ENCODE measurements around the gene MYH9.

The MYH9 gene

DNA sequence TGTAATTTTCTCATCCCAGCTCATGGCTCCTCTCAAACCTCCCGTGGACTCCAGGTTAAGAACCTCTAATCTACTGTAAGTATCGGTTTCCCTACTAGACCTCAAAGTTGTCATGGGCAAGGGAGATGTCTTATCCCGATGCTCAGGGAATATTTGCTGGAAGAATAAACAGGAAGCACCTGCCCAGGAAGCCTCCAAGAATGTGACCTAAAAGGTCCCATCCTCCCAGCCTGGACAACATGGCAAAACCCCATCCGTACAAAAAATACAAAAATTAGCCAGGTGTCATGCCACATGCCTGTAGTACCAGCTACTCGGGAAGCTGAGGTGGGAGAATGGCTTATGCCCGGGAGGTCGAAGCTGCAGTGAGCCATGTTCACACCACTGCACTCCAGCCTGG is 72.4 kb downstream of the MYH9 start:
- DNase-seq (ENCODE audit: low read depth in 2 of 2) = no peak

DNA sequence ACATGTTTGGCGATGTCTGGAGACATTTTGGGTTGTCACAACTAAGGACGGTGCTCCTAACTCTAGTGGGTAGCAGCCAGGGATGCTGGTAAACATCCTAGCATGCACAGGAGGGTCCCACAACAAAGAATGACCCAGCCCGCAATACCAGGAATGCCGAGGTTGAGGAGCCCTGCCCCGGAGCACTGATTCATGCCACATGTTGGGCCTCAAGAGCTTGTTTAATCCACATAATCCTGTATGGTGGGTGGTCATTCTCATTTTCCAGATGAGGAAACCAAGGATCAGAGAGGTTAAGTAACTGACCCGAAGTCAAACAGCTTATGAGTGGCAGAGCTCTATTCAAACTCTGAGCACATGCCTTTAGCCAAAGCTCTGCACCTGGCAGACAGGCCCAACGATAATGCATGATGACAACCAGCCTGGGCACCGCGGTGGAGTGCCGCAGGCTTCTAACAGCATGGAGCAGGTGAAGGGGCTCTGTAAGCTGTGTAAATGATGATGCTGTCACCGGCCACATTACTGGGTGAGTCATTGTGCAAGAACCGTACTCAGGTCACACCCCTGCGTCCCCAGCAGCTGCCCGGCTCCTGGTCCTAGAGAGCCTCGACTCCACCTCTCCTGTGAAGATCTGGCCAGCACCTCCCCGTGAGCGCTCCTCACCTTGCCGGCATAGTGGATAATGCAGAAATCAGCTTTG is 76.2 kb downstream of the MYH9 start:
- no peak for DNase-seq (ENCODE audit: low read depth in 2 of 2)

DNA sequence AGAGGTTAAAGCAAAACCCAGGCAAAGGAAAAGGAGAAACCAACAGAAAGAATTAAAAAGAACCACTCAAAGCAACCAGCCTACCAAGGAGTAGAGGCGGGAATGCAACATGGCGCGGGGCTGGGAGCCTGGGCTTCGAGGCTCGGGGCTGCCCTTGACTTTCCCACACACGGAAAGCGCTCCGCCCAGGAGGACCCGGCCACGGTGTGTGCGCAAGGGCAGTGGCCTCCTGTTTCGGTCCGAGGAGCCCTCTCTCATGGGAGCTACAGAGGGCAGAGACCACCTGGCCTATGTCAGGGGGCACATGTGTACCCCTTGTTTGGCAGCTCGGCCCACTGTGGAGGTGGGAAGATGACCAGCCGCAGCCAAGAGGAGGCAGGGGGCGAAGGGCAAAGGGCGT is 78.9 kb downstream of the MYH9 start:
- no peak for DNase-seq (ENCODE audit: low read depth in 2 of 2)

DNA sequence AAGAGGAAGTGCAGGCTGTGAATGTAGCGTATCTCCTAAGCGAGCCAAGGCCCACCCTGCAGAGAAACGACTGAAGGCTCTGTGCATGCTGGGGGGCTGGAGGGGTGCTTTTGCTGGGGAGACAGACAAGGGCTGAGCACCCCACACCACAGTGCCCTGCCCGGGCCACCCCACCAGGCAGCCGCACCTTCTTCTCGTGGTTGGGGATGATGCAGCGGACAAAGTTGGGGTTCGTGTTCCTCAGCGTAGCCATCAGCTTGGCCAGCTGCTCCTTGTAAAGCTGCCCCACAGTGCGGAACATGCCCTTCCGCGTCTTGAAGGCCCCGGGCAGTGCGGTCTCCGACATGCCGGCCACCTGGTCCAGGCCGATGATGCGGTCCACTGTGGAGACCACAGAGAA is 81.5 kb downstream of the MYH9 start:
- no peak for DNase-seq (ENCODE audit: low read depth in 2 of 2)

DNA sequence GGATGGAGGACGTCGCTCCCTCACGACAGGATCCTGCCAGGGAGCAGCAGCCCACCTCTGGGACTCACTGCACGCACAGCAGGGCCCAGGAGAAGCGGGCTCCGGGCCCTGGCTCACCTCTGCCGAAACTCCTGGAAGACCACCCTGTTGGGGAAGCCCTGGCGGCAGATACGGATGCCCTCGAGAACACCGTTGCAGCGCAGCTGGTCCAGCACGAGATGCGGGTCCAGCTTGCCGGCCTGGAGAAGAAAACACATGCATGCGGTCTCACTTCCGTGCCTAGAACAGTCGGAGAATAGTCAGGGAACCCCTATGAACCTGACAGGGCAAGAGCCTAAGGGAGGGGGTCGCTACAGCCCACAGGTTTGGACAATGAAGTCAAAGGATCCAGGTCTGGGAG is 82.0 kb downstream of the MYH9 start:
- no peak for DNase-seq (ENCODE audit: low read depth in 2 of 2)

DNA sequence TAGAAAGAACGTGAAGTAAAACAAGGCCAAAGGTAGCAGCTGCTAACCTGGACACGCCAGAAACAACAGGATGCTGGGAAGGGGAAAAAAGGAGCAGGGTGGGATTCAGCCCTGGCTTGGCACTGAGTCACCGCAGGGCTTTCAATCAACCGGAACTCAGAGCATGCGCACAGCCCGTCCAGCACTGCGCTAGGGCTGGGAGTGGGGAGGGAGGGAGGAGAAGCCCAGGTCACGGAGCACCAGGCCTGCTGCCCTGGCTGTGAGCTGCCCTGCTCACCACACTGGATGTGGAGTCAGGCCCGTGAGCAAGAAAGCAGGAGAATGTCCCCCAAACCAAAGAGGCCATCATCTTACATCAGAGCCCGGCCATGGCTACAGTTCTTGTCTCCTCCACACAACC is 83.3 kb downstream of the MYH9 start:
- no peak for DNase-seq (ENCODE audit: low read depth in 2 of 2)

DNA sequence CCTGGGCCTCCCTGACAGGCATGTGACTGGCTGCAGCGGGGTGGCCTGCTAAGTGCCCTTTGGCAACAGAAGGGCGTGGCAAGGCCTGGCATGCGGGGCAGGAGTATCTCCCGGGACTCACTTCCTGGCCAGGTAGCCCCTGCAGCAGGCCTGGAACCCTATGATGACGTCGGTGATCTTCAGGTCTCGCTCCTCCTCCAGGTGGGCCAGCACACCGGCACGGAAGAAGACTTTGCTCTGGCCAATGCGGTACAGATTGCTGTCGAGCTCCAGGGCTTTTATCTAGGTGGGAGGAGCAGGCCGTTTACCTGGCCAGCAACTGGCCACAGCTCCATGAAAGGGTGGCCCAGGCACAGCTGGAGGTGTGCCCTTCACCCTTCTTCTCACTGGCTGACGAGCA is 83.9 kb downstream of the MYH9 start:
- DNase-seq (ENCODE audit: low read depth in 2 of 2) = no peak

DNA sequence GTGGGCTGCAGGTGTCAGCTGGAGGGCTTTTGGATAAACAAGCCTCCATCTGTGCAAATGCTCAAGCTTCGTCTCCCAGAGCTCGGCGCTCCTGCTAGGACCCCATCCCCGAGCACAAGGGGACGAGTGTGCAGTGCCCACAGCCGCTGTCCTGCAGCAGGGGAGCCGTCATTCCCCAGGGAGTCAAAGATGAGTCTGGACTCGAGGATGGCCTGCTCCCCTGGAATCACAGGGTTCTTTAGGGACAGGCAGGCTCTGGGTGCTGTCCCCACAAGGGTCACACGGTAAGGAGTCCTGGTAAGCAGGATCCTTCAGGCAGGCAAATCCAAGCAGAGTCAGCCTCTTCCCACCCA is 84.7 kb downstream of the MYH9 start:
- no peak for DNase-seq (ENCODE audit: low read depth in 2 of 2)

DNA sequence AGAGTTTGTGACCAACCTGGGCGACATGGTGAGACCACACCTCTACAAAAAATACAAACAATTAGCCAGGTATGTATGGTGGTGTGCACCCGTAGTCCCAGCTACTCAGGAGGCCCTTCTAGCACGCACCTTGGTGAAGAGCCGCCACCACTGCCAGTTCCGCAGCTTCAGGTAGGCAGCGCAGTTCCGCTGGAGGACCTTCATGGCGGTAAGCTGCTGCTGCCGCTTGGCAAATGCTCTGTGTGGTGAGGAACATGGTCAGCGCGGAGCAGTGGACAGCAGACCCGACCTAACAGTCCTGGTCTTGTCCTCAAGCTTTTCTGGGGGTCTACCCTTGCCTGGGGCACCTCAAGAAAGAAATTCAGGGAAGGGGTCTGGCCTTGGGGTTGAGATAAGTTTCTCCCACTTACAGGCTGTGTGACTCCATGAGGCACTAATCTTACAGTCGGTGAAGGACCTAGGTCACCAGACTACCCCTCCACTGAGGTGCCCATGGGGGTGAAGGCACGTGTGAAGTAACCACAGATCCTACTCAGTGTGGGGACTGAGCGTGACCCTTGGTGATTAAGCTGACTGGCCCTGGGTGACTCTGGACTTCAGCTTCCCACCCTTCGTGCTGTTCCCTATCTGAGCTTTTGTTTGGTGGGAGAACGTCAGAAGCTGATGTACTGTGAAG is 85.2 kb downstream of the MYH9 start:
- DNase-seq (ENCODE audit: low read depth in 2 of 2) = no peak

DNA sequence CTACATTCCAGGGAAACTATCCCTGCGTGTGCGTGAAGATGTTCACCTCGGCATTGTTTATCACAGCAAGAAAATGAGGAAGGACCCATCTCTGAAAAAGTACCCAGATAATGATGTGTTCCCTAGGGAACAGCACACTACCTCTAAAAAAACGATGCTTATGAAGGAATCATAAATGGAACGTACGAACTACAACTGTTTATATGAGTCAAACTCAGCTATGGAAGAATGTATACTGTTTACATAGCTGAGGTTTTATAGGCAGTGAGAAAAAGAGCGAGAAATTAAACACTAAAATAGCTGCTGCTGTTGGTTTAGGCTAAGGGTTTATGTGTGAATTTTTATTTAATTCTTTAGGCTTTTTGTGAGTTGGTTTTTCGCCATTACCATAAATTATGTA is 85.9 kb downstream of the MYH9 start:
- DNase-seq (ENCODE audit: low read depth in 2 of 2) = no peak

DNA sequence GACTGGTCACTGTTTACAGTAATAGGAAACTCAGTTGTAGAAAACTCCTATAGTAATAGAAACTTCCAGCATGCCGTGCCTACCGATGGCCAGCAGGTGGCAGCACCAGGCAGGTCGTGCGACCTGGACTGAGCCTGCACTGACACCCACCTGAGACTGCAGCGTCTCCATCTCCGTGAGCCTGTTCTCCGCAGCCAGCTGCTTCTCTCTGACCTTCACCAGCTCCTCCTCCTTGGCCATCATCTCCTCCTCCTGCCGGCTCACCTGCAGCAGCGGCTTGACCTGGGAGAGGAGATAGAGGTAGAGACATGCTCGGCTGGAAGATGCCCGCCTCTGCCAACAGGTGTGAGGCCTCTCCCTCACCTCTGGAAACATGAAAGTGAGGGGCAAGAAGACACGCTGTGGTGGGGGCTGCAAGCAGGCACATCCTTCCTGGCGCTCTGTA is 86.4 kb downstream of the MYH9 start:
- peak; percentile 79 to 80 for DNase-seq (ENCODE audit: low read depth in 2 of 2)

DNA sequence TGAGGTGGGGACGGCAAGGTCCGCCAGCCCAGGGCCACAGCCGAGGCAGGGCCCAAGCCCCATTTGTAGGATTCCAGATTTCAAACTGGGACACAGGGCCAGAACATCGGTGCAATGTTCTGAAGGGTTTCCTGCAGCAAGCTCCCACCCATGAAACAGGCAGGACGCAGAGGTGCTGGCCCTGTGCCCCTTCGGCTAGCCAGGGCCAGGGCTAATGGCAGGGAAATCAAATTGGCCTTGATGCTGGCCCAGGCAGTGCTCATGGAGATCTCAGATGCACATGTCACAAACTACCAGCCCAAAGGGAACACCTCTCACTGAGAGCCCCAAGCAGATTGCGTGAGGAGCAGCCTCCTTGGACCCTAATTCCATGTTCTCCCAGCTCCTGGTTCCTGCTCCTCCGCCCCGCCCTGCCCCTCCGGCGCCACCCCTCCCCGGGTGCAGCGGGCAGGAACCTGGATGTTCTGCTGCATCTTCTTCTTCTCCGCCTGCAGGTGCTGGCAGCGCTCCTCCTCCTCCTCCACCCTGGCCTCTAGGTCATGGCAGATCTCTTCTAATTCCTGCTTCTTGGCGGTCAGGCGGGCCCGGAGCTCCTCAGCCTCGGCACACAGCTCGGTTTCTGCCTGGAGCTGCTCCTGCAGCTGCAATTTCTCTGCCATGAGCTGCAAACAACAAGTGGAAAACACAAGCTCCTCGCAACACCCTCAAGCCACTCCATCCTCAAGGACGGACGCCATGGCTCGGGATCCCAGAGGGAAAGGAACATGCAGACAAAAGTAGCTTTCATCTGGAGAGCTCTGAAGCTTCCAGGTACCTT is 87.2 kb downstream of the MYH9 start:
- DNase-seq (ENCODE audit: low read depth in 2 of 2) = no peak

DNA sequence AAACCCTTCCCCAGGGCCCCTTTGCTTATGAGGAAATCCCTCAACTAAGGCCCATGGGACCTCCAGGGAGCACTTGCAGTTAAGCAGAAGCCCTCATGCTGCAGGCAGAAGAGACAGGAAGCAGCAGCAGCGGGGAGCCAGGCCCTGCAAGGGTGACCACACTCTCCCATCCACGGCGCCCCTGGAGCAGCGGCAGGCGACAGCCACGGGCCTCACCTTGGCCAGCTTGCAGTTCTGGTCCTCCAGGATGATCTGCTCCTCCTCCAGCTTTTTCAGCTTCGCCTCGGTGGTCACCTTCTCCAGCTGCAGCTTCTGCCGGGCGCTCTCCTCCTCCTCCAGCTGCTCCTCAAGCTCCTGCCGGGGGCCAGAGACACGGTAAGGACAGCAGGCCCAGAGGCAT is 87.9 kb downstream of the MYH9 start:
- DNase-seq (ENCODE audit: low read depth in 2 of 2) = no peak

DNA sequence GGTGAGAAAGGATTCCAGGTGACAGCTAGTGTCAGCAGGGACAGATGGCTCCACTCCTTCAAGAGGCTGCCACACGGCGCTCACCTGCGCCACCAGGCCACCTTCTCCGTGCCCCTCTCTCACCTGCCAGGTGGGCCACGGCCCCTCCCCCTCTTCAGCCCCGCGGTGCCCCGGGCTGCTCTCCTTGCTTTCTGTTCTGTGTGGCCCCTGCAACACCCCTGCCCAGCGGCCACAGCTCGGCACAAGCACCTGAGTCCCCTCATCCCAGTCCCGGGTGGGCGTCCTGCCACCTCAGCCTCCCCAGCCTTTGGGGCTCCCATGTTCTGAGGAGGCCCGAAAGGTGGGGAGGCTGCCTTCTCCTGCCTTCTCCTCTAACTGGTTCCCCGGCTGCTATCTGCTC is 88.5 kb downstream of the MYH9 start:
- no peak for DNase-seq (ENCODE audit: low read depth in 2 of 2)

DNA sequence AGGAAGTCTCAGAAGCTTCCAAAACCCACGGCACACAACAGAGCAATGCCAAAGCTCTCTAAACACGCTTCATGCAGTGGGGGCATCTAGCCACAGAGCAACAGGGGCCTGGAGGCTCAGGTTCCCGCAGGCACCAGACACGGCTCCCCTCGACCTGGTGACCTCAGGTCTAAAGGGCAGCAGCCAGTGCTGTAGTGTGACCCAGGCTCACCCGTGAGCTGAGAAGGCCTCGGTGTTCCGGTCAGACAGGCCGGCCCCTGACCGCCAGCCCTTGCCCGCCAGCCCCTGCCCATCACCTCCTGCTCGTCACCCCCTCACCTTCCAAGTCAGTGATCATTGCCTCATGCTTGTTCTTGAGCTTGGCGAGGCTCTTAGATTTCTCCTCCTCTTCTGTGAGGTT is 89.2 kb downstream of the MYH9 start:
- DNase-seq (ENCODE audit: low read depth in 2 of 2) = no peak

DNA sequence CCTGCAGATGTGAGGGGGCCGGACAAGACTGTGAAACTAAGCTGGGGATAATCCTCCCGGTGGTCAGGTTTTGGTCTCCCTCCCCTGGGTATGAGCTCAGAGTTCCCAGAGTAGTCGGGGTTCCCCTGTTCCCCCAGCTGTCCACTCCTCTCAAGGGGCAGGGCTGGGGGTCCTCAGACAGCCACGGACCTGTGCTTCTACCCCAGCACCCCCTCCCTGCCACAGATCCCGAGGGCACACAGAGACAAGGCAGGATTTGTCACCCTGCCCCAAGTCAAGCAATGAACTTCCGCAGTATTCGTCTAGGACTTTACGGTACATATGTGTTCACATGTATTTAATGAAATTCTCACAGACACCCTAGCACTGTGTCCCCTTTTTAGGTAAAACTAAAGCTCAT is 89.6 kb downstream of the MYH9 start:
- DNase-seq (ENCODE audit: low read depth in 2 of 2) = no peak

DNA sequence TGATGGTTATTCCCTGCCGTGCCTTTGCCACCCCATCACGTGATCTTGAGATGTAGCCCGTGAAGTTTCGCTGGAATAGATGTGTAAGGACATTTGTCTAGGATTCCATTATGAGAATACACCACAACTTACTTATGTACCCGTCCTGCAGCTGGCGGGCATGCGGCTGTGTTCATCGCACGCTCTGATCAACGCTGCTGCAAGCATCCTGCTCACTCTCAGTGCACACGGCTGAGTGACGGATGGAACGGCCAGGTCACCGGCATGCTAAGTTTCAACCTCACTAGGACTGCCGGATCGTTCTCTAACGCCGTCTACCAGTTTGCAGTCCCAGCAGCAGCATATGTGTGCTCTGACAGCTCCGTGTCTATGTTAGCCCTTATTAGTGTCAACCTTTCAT is 90.2 kb downstream of the MYH9 start:
- no peak for DNase-seq (ENCODE audit: low read depth in 2 of 2)

DNA sequence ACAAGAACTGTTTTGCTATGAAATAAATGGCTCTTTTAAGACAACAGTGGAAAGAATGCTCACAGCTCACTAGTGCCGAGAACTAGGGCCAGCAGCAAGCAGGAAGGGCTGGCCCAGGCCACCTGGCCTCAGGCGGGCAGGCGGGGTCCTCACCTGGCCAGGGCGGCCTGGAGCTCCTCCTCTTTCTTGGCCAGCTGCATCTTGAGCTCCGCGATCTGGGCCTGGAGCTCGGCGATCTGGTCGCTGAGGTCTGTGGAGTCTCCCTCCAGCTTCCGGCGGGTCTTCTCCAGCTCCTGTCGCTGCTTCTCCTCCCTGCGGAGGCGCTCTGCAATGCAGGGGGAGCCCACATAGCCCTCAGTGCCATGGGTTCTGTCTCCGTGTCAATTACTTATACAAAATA is 91.1 kb downstream of the MYH9 start:
- DNase-seq (ENCODE audit: low read depth in 2 of 2) = no peak

DNA sequence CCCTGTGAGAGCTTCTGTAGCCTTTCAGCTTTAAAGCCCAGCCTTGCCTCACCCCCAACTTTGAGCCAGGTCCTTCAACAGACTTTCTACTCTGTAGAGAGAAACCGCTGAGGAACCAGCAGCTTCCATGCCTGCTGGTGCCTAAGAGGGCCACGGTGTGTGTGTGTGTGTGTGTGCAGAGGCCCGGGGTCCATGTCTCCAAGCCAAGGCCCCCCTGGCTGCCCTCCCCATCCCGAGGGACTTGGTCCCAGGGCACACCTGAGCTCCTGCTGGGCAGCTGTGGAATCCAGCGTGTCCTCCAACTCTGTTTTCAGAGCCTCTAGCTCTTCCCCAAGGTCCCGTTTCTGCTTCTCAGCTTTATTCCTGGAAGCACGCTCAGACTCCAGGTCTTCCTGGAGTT is 92.5 kb downstream of the MYH9 start:
- no peak for DNase-seq (ENCODE audit: low read depth in 2 of 2)

DNA sequence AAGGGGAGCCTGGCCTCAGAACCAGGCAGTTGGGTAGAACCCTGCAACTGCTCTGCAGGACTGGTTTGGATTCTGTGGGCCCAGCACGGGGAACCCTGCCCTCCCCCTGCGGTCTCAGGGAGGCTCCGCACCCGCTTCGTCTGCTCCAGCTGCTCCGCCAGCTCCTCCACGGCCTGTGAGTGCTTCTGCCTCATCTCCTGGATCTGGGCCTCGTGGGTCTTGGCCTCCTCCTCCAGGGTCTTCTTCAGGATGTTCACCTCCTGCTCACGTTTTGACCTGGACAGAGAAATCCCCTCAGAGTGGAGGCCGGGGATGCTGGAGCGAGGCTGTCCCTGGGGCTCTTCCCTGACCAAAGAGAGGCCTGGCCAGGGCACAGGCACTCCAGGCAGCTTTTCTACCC is 93.0 kb downstream of the MYH9 start:
- DNase-seq (ENCODE audit: low read depth in 2 of 2) = no peak

DNA sequence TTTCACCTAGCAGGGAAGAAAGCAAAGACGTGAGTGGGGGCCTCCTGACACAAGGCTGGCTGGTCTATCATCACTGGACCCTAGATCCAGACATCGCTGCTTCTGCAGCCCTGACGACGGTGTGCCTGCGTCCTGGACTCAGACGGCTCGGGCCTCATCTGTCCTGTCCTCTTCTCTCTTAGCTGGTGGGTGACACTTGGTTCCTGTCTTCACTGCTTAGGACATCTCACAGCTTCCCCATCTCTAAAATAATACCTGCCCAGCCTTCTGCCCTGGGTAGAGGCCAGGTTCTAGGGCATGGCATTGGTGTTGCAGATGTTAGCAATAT is 93.5 kb downstream of the MYH9 start:
- DNase-seq (ENCODE audit: low read depth in 2 of 2) = no peak

DNA sequence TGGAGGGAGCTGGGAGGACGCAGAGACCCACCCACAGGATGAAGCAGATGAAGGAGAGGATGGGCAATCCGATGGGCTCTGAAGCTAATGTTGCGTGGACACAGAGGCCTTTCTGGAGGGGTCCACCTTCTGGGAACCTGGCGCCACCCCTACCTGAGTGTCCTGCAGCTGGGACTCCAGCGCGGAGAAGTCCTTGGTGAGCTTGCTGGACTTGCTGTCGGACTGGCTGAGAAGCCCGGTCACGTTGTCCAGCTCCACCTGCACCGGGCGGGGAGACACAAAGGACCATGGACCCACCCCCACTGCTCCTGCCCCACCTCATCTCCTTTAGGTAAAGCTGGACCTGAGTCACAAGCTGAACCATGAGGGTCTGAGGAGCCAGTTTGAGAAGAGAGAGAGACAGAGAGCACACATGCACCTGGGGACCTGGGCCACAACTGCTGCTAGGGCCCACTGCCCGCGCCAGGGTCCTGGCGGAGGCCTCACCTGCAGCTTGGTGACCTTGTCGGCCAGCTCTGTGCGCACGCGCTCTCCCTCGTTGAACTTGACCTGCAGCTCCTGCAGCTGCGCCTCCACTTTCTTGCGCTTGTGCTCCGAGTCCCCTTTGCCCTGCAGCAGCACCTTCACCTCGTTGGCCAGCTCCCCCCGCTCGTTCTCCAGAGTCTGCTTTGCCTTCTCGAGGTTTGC is 94.0 kb downstream of the MYH9 start:
- no peak for DNase-seq (ENCODE audit: low read depth in 2 of 2)
